8988T (cell line): ENCODE measurements around the gene OR4C3.
"Not testable (repeated sequence)": the region's sequence is repeated elsewhere in the genome, so short reads cannot be mapped to it uniquely, and the experiment has no call there.

Source experiments
- DNase-seq: peaks from one replicate; pipeline ENCODE4 v3.0.0; 2011

The OR4C3 gene

DNA sequence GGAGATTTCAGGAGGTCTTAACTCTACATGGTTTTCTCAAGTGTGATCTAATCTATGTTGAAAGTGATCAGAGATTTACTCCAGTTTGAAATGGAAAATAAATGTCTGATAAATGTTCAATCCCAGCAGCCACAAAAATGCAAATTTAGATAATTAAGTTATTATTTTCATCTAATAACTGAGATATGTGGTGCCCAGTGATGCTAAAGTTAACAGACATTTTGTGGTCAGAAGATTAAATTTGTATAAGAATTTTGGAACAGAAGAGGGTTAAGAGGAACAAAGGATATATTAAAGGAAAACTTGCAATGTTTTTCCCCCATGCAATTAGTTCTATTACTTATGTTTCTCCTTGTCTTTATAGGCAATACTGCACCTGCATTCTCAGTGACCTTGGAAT is at the start of gene OR4C3:
Gene OR4C3 (plus strand): TSS at position 301 of the 400 bp plus-strand sequence. CDS start 102 bp downstream, outside the sequence.
- DNase-seq = not testable (repeated sequence)

GRCh38 chr11:48305923-48306322 is 18.8 kb upstream of the OR4C3 start, which contains the start of gene OR4S1:
Gene OR4S1, plus strand, starts transcription at chr11:48306223. Its CDS starts 0 bp downstream, at chr11:48306223.
- no peak for DNase-seq

DNA sequence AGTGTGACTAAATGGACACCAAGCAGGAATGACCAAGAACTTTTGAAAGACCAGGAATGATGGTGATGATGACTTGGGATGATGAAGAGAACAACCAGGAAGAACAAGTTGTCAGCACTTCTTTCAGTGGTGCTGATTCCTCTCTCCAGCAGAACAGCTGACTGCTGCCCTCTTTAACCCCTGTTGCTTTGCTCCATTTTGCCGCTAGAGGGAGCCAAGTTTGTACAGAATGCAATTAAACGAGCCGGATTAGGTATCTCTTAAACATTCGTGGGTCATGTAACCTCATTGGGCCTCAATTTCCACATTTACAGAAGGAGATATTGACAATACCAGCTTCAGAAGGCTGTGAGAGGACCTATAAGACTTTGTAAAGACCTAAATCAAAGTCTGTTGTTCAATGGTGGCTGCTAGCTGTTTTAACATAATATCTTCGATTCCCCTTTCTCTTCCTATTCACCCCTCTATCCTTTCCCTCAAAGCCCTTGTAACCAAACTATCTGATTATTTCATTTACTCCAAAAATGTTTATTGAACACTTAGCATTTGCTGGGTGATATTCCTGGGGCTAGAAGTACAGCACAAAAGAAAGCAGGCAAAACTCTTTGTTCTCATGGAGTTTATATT is 16.8 kb upstream of the OR4C3 start:
- no peak for DNase-seq

DNA sequence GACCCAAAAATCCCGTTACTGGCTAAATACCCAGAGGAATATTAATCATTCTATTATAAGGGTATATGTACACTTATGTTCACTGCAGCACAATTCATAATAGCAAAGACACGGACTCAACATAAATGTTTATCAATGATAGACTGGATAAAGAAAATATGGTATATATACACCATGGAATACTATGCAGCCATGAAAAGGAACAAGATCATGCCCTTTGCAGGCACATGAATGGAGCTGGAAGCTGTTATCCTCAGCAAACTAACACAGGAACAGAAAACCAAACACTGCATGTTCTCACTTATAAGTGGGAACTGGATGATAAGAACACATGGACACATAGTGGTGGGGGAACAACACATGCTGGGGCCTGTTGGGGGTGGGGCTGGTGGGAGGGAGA is 11.1 kb upstream of the OR4C3 start:
- not testable (repeated sequence) for DNase-seq

DNA sequence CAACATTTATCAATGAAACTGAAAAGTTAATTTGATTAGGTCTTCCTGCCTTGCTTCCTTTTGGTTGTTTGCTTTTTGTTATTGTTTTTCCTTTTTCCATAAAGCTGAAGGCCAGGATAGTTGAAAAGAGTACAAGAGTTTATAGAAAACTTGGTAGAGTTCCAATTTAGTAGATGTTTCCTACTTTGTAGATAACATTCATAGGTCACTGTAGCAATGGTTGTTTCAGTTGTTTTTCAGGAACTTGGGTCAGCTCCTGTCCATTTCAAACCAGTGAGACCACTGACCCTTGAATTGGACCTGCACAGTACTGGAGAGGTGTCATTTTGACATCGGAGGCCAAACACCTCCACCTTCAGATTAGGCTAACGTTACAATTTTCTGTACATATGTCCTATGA is 4.9 kb upstream of the OR4C3 start:
- DNase-seq = not testable (repeated sequence)

DNA sequence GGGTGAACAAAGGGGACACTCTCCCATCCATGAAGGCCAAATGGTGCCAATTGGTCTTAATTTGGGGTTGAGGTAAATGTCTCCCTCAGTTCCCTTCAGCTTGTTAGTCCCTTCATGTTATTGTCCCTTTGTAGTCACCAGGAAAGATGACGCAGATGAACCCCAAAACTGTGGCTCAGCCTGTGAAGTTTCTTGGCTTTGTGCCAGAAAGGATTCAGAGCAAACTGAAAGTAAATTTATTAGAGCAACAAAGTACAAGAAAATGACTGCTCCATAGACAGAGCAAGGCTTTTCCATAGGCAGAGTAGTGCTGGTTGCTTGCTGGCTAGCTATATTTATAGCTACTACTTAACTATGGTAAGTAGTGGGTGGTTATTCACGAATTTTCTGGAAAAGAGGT is 16.7 kb downstream of the OR4C3 start:
- no peak for DNase-seq

GRCh38 chr11:48342505-48342904 is 17.8 kb downstream of the OR4C3 start:
- DNase-seq = not testable (repeated sequence)

- DNase-seq = not testable (repeated sequence)
These were observed 21.6 kb downstream of the OR4C3 start for GRCh38 chr11:48346286-48346685.

DNA sequence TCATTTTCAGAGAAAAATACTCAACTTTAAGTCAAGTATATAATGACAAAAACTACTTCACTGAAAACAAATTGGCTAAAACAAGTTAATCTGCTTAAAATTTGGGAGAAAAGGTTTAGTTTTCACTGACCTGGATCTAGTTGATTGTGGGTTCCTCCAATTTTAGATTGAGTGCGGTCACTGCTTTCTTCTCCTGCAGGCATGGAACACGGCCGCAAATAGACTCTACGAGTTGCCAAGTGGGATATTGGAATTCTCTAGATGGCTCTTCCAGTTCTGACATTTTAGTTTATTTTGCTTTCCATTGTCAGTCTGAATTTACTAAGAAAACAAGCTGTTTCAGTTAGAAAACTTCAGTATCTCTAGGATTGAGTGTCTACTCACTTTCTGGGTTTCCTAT is 29.3 kb downstream of the OR4C3 start:
- no peak for DNase-seq

DNA sequence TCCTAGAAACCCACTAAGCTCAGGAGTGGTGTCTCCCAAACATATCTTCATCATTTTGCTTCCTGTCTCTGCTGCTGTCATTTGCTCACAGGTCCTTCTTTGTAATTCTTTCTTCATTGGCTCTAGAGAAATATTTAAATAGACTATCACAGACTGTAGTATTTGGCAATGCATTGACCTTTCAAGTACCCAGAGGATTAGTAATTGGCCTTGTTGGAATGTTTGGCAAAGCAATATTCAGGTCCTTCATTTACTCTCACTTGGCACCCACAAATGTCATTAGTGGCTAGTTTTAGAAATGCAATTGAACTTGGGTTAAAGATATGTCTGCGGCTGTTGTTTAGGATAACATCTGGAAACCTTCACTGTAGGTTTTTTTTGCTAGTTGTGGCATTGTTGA is 30.0 kb downstream of the OR4C3 start:
- DNase-seq = no peak

DNA sequence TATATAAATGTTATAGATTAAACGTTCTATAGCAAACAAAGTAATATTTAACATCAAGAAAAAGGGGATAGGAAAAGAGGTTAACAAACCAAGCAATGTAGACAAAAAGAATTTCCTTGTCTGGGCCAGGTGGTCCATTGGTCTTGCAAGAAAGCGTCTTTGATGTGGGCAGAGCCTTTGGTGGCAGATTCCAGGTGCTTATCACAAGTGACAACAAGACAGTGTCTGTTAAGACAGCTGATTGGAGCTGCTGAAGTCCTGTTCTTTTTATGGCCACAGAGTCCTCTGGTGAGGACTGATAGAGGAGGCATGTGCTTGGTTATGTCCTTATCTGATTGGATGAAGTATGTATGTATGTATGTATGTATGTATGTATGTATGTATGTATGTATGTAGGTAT is 36.6 kb downstream of the OR4C3 start:
- DNase-seq = not testable (repeated sequence)

DNA sequence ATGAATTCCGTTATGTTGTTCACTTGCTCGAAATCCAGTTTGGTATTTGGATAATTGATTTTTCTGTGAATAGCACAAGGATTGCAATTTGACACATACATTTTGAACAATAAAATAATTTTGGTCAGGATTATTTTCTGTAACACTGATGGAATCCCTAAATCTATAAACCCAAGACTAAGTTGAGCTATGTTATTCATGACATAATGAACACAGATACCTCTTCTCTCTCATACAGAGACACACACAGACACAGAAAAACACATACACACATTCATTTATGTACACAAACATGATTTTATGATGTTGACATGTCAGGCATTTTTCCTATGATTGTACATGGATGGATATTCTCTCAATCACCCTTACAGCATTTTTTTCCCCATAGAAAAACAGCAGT is 41.6 kb downstream of the OR4C3 start, which contains the start of gene OR4C5:
Gene OR4C5 (minus strand): TSS at position 101 of the 400 bp plus-strand sequence. CDS start 0 bp downstream, at position 101.
- DNase-seq = no peak
